Sigmoid colon (tissue), 7 donors: ENCODE measurements around the gene REEP2. TPM values are rescaled to one million over a fixed set of nuclear protein-coding genes. Genes with fewer than 3 reads are reported as not detected.

ENCODE experiments used
- DNase-seq: peaks from one replicate; pipeline ENCODE4 v3.0.0-alpha.2; 2019
- H3K27ac ChIP-seq, 4 donors: fragments of 200-600 bp; sonication (generic); one replicate each; pipeline ENCODE4 v1.5.1; 2016 to 2019; ENCODE audit warnings: mild to moderate bottlenecking in 1 of 4
- H3K27me3 ChIP-seq, 3 donors: fragments of 200-600 bp; sonication (generic); one replicate each; pipeline ENCODE4 v1.5.1; 2019; ENCODE audit warnings: mild to moderate bottlenecking in 1 of 3
- H3K36me3 ChIP-seq, 4 donors: fragments of 200-600 bp; sonication (generic); one replicate each; pipeline ENCODE4 v1.5.1; 2016 to 2019
- H3K4me1 ChIP-seq, 4 donors: fragments of 200-600 bp; sonication (generic); one replicate each; pipeline ENCODE4 v1.5.1; 2017 to 2019
- H3K4me3 ChIP-seq, 4 donors: fragments of 200-600 bp; sonication (generic); one replicate each; pipeline ENCODE4 v1.5.1; 2017 to 2019; ENCODE audit warnings: mild to moderate bottlenecking in 2 of 4, moderate library complexity in 1 of 4
- H3K9me3 ChIP-seq, 4 donors: fragments of 200-600 bp in 3 of 4; sonication (generic) in 3 of 4; one replicate each; pipeline versions ENCODE4 v1.5.1 to v1.6.1; 2013 to 2019
- CTCF ChIP-seq, 4 experiments: fragments of 450-650 bp in 3 of 4; fragments of 200-600 bp in 1 of 4; IDR thresholded peaks; one replicate each; pipeline ENCODE4 v1.5.1; 2016 to 2019; ENCODE audit warnings: antibody characterized with exemption in 4 of 4, mild to moderate bottlenecking in 3 of 4, moderate library complexity in 2 of 4
- EP300 ChIP-seq, 4 donors: sonication (generic); formaldehyde crosslinking; IDR thresholded peaks; one replicate each; pipeline ENCODE4 v1.6.1; 2017; ENCODE audit warnings: antibody characterized with exemption in 4 of 4
- POLR2A ChIP-seq, 2 donors: fragments of 450-650 bp; IDR thresholded peaks; one replicate each; pipeline ENCODE4 v1.6.1; 2016; ENCODE audit warnings: antibody characterized with exemption in 2 of 2, mild to moderate bottlenecking in 2 of 2, moderate library complexity in 2 of 2
- POLR2AphosphoS5 ChIP-seq, 4 donors: sonication (generic); formaldehyde crosslinking; IDR thresholded peaks; one replicate each; pipeline ENCODE4 v1.6.1; 2017; ENCODE audit warnings: antibody characterized with exemption in 4 of 4
- WGBS, 2 donors: extraction: QIAGEN DNeasy Blood & Tissue Kit; methylation state at CpG; one replicate each; pipeline ENCODE4 v1.1.7; 2013; 5-methylcytosine and 5-hydroxymethylcytosine counted together
- intact Hi-C: fragments of 100-400 bp; cut with DNase I; formaldehyde crosslinking; loops from one replicate; pipeline ENCODE4 v1.15.1; 2023
- polyA plus RNA-seq, 3 donors: library from polyadenylated mRNA; stranded (reverse); fragments of 200-250 nt; gene quantifications; one replicate each; pipeline ENCODE4 v1.2.3, GENCODE V29; 2013
- total RNA-seq, 4 donors: library from RNA; depleted of rRNA; stranded (reverse); fragments of >200 nt; gene quantifications; one replicate each; pipeline ENCODE4 v1.1.0, GENCODE V29; 2016
- donor health status: healthy with polysubstance abuse.
- donor health status: Bipolar disorder and iron deficiency.
- donor health status: healthy.

REEP2 gene
- total and polyA plus RNA-seq, 7 donors, result 0.92 to 24.6 (median 7.7) TPM

- H3K4me1 ChIP-seq, result peaks cover 0 to 31% (median 23%) of the 10 kb centered on the region in 4 donors
Observed at GRCh38 chr5:138461343-138462125, 22.7 kb downstream of the REEP2 start.

GRCh38 chr5:138463419-138464007 is 24.7 kb downstream of the REEP2 start:
- TF ChIP-seq EP300 (IDR thresholded peaks at IDR 0.05) (peak in 1 of 4 donors; percentile 46), CTCF (IDR thresholded peaks at IDR 0.05) (no peak), POLR2AphosphoS5 (IDR thresholded peaks at IDR 0.05) (no peak)
- Histone ChIP-seq H3K4me1 (peaks cover 0 to 37% (median 31%) of the 10 kb centered on the region in 4 donors), H3K9me3 (no peaks in the 10 kb centered on the region), H3K4me3 (peak overlapping the region; percentile 62 to 86 (median 76)), H3K36me3 (no peaks in the 10 kb centered on the region), H3K27ac (peak overlapping the region; percentile 96 to 99 (median 98)), H3K27me3 (no peaks in the 10 kb centered on the region)
- 9 to 22% methylated on average over 21 of the region's 21 CpGs for WGBS, 2 donors
- peak; percentile 84 for DNase-seq
- intact Hi-C loops, result loop anchor here (1.0 to 2.0 kb wide), 2 partner anchors 29 to 79 kb away; partner anchors contain the start of gene ETF1

More at GRCh38 chr5:138461343-138462125, 22.7 kb downstream of the REEP2 start:
- H3K9me3 ChIP-seq, result no peaks in the 10 kb centered on the region
- peak overlapping the region in 3 of 4 donors; percentile 3 to 30 (median 23) for H3K27ac ChIP-seq
- TF ChIP-seq POLR2A (IDR thresholded peaks at IDR 0.05) (no peak), POLR2AphosphoS5 (IDR thresholded peaks at IDR 0.05) (no peak), CTCF (IDR thresholded peaks at IDR 0.05) (no peak), EP300 (IDR thresholded peaks at IDR 0.05) (no peak)
- WGBS, 2 donors, result 81 to 83% methylated on average over 11 of the region's 11 CpGs
- H3K4me3 ChIP-seq, result no peak overlapping the region
- no peaks in the 10 kb centered on the region for H3K27me3 ChIP-seq
- H3K36me3 ChIP-seq, result no peaks in the 10 kb centered on the region
- intact Hi-C loops, result no loop called here
- no peak for DNase-seq

GRCh38 chr5:138464008-138464387 is 25.1 kb downstream of the REEP2 start:
- no peaks in the 10 kb centered on the region for H3K36me3 ChIP-seq
- peak overlapping the region; percentile 96 to 99 (median 98) for H3K27ac ChIP-seq
- peak overlapping the region; percentile 62 to 86 (median 76) for H3K4me3 ChIP-seq
- intact Hi-C loops, result loop anchor here (1.0 to 2.0 kb wide), 2 partner anchors 28 to 79 kb away; partner anchors contain the start of gene ETF1
- 0% methylated on average over 34 of the region's 34 CpGs for WGBS, 2 donors
- TF ChIP-seq POLR2A (IDR thresholded peaks at IDR 0.05) (peak; percentile 64 to 73), POLR2AphosphoS5 (IDR thresholded peaks at IDR 0.05) (peak; percentile 87 to 92 (median 90)), CTCF (IDR thresholded peaks at IDR 0.05) (peak; percentile 91 to 97 (median 94)), EP300 (IDR thresholded peaks at IDR 0.05) (no peak)
- no peaks in the 10 kb centered on the region for H3K27me3 ChIP-seq
- peak; percentile 98 for DNase-seq
- H3K9me3 ChIP-seq, result no peaks in the 10 kb centered on the region
- peaks cover 0 to 32% (median 28%) of the 10 kb centered on the region in 4 donors for H3K4me1 ChIP-seq

GRCh38 chr5:138464388-138465260 is 25.8 kb downstream of the REEP2 start:
- Histone ChIP-seq H3K4me1 (peaks cover 0 to 32% (median 26%) of the 10 kb centered on the region in 4 donors), H3K27me3 (no peaks in the 10 kb centered on the region), H3K4me3 (peak overlapping the region; percentile 62 to 86 (median 76)), H3K9me3 (no peaks in the 10 kb centered on the region), H3K36me3 (no peaks in the 10 kb centered on the region), H3K27ac (peak overlapping the region; percentile 96 to 99 (median 98))
- intact Hi-C loops, result loop anchor here (1.0 to 2.0 kb wide), 2 partner anchors 28 to 78 kb away; partner anchors contain the start of gene ETF1
- 0% methylated on average over 64 of the region's 64 CpGs for WGBS, 2 donors
- TF ChIP-seq POLR2AphosphoS5 (IDR thresholded peaks at IDR 0.05) (peak; percentile 62 to 86 (median 73)), POLR2A (IDR thresholded peaks at IDR 0.05) (peak in 1 of 2 donors; percentile 35), EP300 (IDR thresholded peaks at IDR 0.05) (no peak), CTCF (IDR thresholded peaks at IDR 0.05) (peak in 2 of 4 experiments; percentile 41 to 66)
- DNase-seq, result peak; percentile 99
